ENCODE data around the gene CCSER1. TPM values are rescaled to one million over a fixed set of nuclear protein-coding genes. Genes with fewer than 3 reads are reported as not detected.
"Not testable (repeated sequence)": the region's sequence is repeated elsewhere in the genome, so short reads cannot be mapped to it uniquely, and the experiment has no call there.

CCSER1 gene
- total and polyA plus RNA-seq, 4 donors: 0.61 to 23.0 (median 3.8) TPM

DNA sequence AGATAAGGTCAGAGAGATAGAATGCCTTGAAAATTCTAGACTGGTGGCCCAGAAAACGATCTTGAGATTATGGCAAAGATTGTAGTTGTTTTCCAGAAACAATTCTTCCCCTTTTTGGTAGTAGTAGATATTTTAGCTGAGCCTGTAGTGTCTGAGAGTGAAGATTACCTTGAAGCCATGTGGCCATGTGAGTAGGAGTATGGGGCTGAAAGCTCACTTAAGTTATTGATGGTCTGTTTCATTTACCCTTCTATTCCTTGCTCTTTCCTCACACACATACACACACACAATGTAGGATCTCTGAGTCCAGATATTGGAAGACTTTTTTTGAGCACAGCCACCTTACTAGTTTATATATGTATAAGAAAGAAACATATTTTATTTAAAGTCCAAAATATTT, 1234.9 kb downstream of the CCSER1 start:
- no peak for TF ChIP-seq CTCF (IDR thresholded peaks at IDR 0.05; ENCODE audit: control extremely low read depth, extremely low read depth)
- Histone ChIP-seq H3K4me3 (no peak overlapping the region), H3K27me3 (ENCODE audit: control insufficient read depth in 3 of 3, insufficient read depth in 3 of 3, low read length in 2 of 3) (no peaks in the 10 kb centered on the region), H3K27ac (ENCODE audit: low read depth in 1 of 2, low read length in 1 of 2) (no peak overlapping the region), H3K4me1 (ENCODE audit: control insufficient read depth in 5 of 5, insufficient read depth in 5 of 5, low read length in 5 of 5) (no peaks in the 10 kb centered on the region), H3K9ac (ENCODE audit: insufficient read depth in 1 of 2, low read length in 2 of 2) (no peak overlapping the region), H3K36me3 (ENCODE audit: control insufficient read depth in 4 of 4, insufficient read depth in 4 of 4, low read length in 4 of 4) (no peaks in the 10 kb centered on the region), H3K9me3 (ENCODE audit: control insufficient read depth in 4 of 4, insufficient read depth in 3 of 4, low read length in 3 of 4) (peaks cover 0 to 3% (median 0%) of the 10 kb centered on the region in 4 donors)
- 61 to 67% methylated on average over 1 of the region's 1 CpG for WGBS, 2 donors
- ATAC-seq (ENCODE audit: insufficient read depth, low FRiP score) (no peak), DNase-seq (no peak)

DNA sequence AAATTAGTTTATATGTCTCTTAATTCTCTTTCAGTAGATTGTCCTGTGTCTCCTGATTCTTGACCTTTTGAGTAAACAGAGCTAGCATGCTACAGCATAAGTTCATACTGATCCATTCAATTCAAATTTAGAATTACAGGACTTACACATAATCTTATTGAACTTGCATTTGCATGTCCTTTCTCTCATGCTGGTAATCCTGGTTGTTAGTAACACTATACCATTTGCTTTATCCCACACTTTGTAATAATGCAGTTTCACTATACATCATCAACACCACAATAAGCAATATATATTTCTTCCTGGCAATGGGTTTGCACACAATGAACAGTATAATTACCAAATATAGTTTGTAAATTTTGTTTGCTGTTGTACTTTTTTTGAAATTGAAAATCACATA, 1239.4 kb downstream of the CCSER1 start:
- DNase-seq (no peak), ATAC-seq (ENCODE audit: insufficient read depth, low FRiP score) (no peak)
- no peak overlapping the region for H3K27ac ChIP-seq (ENCODE audit: low read depth in 1 of 2, low read length in 1 of 2)
- no peaks in the 10 kb centered on the region for H3K9me3 ChIP-seq (ENCODE audit: control insufficient read depth in 4 of 4, insufficient read depth in 3 of 4, low read length in 3 of 4)
- no peak overlapping the region for H3K4me3 ChIP-seq
- no peak overlapping the region for H3K9ac ChIP-seq (ENCODE audit: insufficient read depth in 1 of 2, low read length in 2 of 2)
- TF ChIP-seq CTCF (IDR thresholded peaks at IDR 0.05; ENCODE audit: control extremely low read depth, extremely low read depth): no peak
- no peaks in the 10 kb centered on the region for H3K27me3 ChIP-seq (ENCODE audit: control insufficient read depth in 3 of 3, insufficient read depth in 3 of 3, low read length in 2 of 3)
- H3K4me1 ChIP-seq (ENCODE audit: control insufficient read depth in 5 of 5, insufficient read depth in 5 of 5, low read length in 5 of 5): no peaks in the 10 kb centered on the region
- H3K36me3 ChIP-seq (ENCODE audit: control insufficient read depth in 4 of 4, insufficient read depth in 4 of 4, low read length in 4 of 4): no peaks in the 10 kb centered on the region

DNA sequence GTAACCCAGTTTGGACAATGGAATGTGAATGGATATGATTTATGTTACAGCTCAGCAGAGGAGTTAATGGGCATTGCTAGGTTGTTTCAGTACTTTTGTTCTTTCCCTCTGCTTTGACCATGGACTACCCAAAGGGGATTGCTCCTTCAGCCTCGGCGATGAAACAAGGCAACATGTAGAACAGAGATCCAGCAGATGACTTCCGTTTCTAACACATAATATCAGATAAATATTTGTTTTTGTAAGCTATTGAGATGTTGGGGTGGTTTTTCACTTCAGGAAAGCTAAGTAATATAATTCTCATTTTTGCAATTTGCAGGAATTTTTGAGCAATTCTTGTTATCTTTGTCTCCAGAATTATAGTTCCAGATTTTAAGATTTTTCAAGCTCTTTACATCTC, 1241.9 kb downstream of the CCSER1 start:
- H3K9me3 ChIP-seq (ENCODE audit: control insufficient read depth in 4 of 4, insufficient read depth in 3 of 4, low read length in 3 of 4): no peaks in the 10 kb centered on the region
- no peak overlapping the region for H3K9ac ChIP-seq (ENCODE audit: insufficient read depth in 1 of 2, low read length in 2 of 2)
- H3K4me3 ChIP-seq: no peak overlapping the region
- no peaks in the 10 kb centered on the region for H3K27me3 ChIP-seq (ENCODE audit: control insufficient read depth in 3 of 3, insufficient read depth in 3 of 3, low read length in 2 of 3)
- no peak for TF ChIP-seq CTCF (IDR thresholded peaks at IDR 0.05; ENCODE audit: control extremely low read depth, extremely low read depth)
- DNase-seq (peak in 2 of 3 donors; percentile 59 to 74), ATAC-seq (ENCODE audit: insufficient read depth, low FRiP score) (no peak)
- 77 to 86% methylated on average over 3 of the region's 3 CpGs for WGBS, 2 donors
- H3K36me3 ChIP-seq (ENCODE audit: control insufficient read depth in 4 of 4, insufficient read depth in 4 of 4, low read length in 4 of 4): no peaks in the 10 kb centered on the region
- no peak overlapping the region for H3K27ac ChIP-seq (ENCODE audit: low read depth in 1 of 2, low read length in 1 of 2)
- no peaks in the 10 kb centered on the region for H3K4me1 ChIP-seq (ENCODE audit: control insufficient read depth in 5 of 5, insufficient read depth in 5 of 5, low read length in 5 of 5)

DNA sequence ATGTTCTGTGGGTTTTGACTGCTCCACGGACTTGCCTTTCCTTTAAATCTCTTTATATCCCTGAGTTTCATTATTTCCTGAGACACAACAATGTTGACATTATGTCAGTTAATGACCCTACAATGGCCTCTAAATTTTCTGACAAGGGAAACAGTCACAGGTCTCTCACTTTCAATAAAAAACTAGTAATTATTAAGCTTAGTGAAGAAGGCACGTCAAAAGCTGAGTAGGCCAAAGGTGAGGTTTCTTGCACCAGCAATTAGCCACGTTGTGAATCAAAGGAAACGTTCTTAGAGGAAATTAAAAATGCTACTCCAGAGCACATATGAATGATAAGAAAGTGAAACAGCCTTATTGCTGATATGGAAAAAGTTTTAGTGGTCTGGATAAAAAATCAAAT, 1246.4 kb downstream of the CCSER1 start:
- no peaks in the 10 kb centered on the region for H3K36me3 ChIP-seq (ENCODE audit: control insufficient read depth in 4 of 4, insufficient read depth in 4 of 4, low read length in 4 of 4)
- no peak for ATAC-seq (ENCODE audit: insufficient read depth, low FRiP score)
- TF ChIP-seq CTCF (IDR thresholded peaks at IDR 0.05; ENCODE audit: control extremely low read depth, extremely low read depth): no peak
- H3K4me3 ChIP-seq: no peak overlapping the region
- WGBS, 2 donors: 44 to 66% methylated on average over 4 of the region's 4 CpGs
- no peaks in the 10 kb centered on the region for H3K4me1 ChIP-seq (ENCODE audit: control insufficient read depth in 5 of 5, insufficient read depth in 5 of 5, low read length in 5 of 5)
- DNase-seq: no peak
- H3K27ac ChIP-seq (ENCODE audit: low read depth in 1 of 2, low read length in 1 of 2): no peak overlapping the region
- no peaks in the 10 kb centered on the region for H3K9me3 ChIP-seq (ENCODE audit: control insufficient read depth in 4 of 4, insufficient read depth in 3 of 4, low read length in 3 of 4)
- H3K9ac ChIP-seq (ENCODE audit: insufficient read depth in 1 of 2, low read length in 2 of 2): no peak overlapping the region
- no peaks in the 10 kb centered on the region for H3K27me3 ChIP-seq (ENCODE audit: control insufficient read depth in 3 of 3, insufficient read depth in 3 of 3, low read length in 2 of 3)

DNA sequence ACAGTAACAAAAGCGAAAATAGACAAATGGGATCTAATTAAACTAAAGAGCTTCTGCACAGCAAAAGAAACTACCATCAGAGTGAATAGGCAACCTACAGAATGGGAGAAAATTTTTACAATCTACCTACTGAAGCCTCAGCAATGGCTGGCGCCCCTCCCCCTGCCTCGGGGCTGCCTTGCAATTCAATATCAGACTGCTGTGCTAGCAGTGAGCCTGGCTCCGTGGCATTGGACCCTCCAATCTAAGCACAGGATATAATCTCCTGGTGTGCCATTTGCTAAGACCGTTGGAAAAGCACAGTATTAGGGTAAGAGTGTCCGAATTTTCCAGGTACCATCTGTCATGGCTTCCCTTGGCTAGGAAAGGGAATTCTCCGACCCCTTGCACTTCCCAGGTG, 1278.2 kb downstream of the CCSER1 start:
- not testable (repeated sequence) for H3K9me3 ChIP-seq (ENCODE audit: control insufficient read depth in 4 of 4, insufficient read depth in 3 of 4, low read length in 3 of 4); ATAC-seq (ENCODE audit: insufficient read depth, low FRiP score); H3K4me3 ChIP-seq; H3K9ac ChIP-seq (ENCODE audit: insufficient read depth in 1 of 2, low read length in 2 of 2); H3K27ac ChIP-seq (ENCODE audit: low read depth in 1 of 2, low read length in 1 of 2); DNase-seq; H3K4me1 ChIP-seq (ENCODE audit: control insufficient read depth in 5 of 5, insufficient read depth in 5 of 5, low read length in 5 of 5); H3K36me3 ChIP-seq (ENCODE audit: control insufficient read depth in 4 of 4, insufficient read depth in 4 of 4, low read length in 4 of 4); H3K27me3 ChIP-seq (ENCODE audit: control insufficient read depth in 3 of 3, insufficient read depth in 3 of 3, low read length in 2 of 3)
- 84% methylated on average over 7 of the region's 7 CpGs for WGBS, 2 donors
